Neural cell (in vitro differentiated cells): ENCODE measurements around the gene GSE1. TPM values are rescaled to one million over a fixed set of nuclear protein-coding genes. Genes with fewer than 3 reads are reported as not detected.

Experiments used
- H2AFZ ChIP-seq: fragments of 200-600, 300-800 bp; sonication (generic), shearing (Covaris generic); 2 replicates; pipeline ENCODE4 v1.6.0; 2014; ENCODE audit warnings: low read depth, mild to moderate bottlenecking, antibody characterized with exemption, low read length, moderate library complexity
- H3F3A ChIP-seq: fragments of 200-600 bp; shearing (Covaris generic); 2 replicates; pipeline ENCODE4 v1.6.1; 2016; ENCODE audit warnings: mild to moderate bottlenecking, moderate library complexity, mixed read lengths, antibody characterized with exemption, low read length; ENCODE audit not compliant: insufficient read depth, poor library complexity, severe bottlenecking
- H3K27ac ChIP-seq: fragments of 200-600, 300-800 bp; sonication (generic), shearing (Covaris generic); 2 replicates; pipeline ENCODE4 v1.5.1; 2014; ENCODE audit warnings: mild to moderate bottlenecking, low read length, moderate library complexity
- H3K27me3 ChIP-seq: fragments of 300-800, 200-600 bp; sonication (generic), shearing (Covaris generic); 2 replicates; pipeline ENCODE4 v1.6.0; 2014; ENCODE audit warnings: mild to moderate bottlenecking, low read depth, low read length, moderate library complexity; ENCODE audit not compliant: insufficient read depth
- H3K36me3 ChIP-seq: fragments of 300-800, 200-600 bp; sonication (generic), shearing (Covaris generic); 2 replicates; pipeline ENCODE4 v1.5.1; 2014; ENCODE audit warnings: mild to moderate bottlenecking, antibody characterized with exemption, low read length, moderate library complexity; ENCODE audit not compliant: insufficient read depth
- H3K4me2 ChIP-seq: fragments of 300-800, 200-600 bp; sonication (generic), shearing (Covaris generic); 2 replicates; pipeline ENCODE4 v1.6.0; 2014; ENCODE audit warnings: mild to moderate bottlenecking, low read length
- H3K4me3 ChIP-seq: fragments of 300-800, 200-600 bp; sonication (generic), shearing (Covaris generic); 2 replicates; pipeline ENCODE4 v1.5.1; 2014; ENCODE audit warnings: mild to moderate bottlenecking, low read length, moderate library complexity
- H3K79me2 ChIP-seq: fragments of 200-600 bp; shearing (Covaris generic); replicated peaks from 2 replicates; pipeline ENCODE4 v1.6.0; 2014; ENCODE audit warnings: mild to moderate bottlenecking, low read length, moderate library complexity; ENCODE audit not compliant: insufficient read depth
- H3K9ac ChIP-seq: fragments of 300-800, 200-600 bp; sonication (generic), shearing (Covaris generic); 2 replicates; pipeline ENCODE4 v1.6.1; 2016; ENCODE audit warnings: mild to moderate bottlenecking, low read length, mixed read lengths
- H3K9me2 ChIP-seq: fragments of 200-600 bp; shearing (Covaris generic); 2 replicates; pipeline ENCODE4 v1.6.1; 2016; ENCODE audit warnings: mild to moderate bottlenecking, low read length, mixed read lengths; ENCODE audit not compliant: insufficient read depth
- H3K9me3 ChIP-seq: fragments of 200-600, 300-800 bp; sonication (generic), shearing (Covaris generic); 2 replicates; pipeline ENCODE4 v1.6.1; 2016; ENCODE audit warnings: mild to moderate bottlenecking, mixed run types, low read length, moderate library complexity, mixed read lengths
- H4K20me1 ChIP-seq: fragments of 200-600 bp; shearing (Covaris generic); 2 replicates; pipeline ENCODE4 v1.6.1; 2016; ENCODE audit warnings: mild to moderate bottlenecking, mixed run types; ENCODE audit not compliant: insufficient read depth
- CTCF ChIP-seq: fragments of 450-650 bp; IDR thresholded peaks from 2 replicates; pipeline ENCODE4 v1.5.1; 2014; ENCODE audit warnings: antibody characterized with exemption, mild to moderate bottlenecking, moderate library complexity; ENCODE audit not compliant: poor library complexity, severe bottlenecking
- EP300 ChIP-seq: fragments of 450-650 bp; conservative IDR thresholded peaks from 2 replicates; pipeline ENCODE4 v1.6.1; 2014; ENCODE audit warnings: antibody characterized with exemption, mild to moderate bottlenecking, moderate library complexity; ENCODE audit not compliant: poor library complexity, severe bottlenecking
- EZH2 ChIP-seq: fragments of 200-600, 300-800 bp; shearing (Covaris generic), sonication (generic); IDR thresholded peaks from 2 replicates; pipeline ENCODE4 v1.6.1; 2014; ENCODE audit warnings: antibody characterized with exemption, low read length, borderline replicate concordance, mild to moderate bottlenecking; ENCODE audit not compliant: insufficient read depth, poor library complexity, severe bottlenecking
- MXI1 ChIP-seq: fragments of 450-650 bp; conservative IDR thresholded peaks from 2 replicates; pipeline ENCODE4 v1.6.1; 2014; ENCODE audit warnings: antibody characterized with exemption, mild to moderate bottlenecking; ENCODE audit not compliant: poor library complexity, severe bottlenecking
- POLR2AphosphoS5 ChIP-seq: IDR thresholded peaks from 2 replicates; pipeline ENCODE4 v1.6.1; 2012
- RAD21 ChIP-seq: fragments of 450-650 bp; conservative IDR thresholded peaks from 2 replicates; pipeline ENCODE4 v1.6.1; 2014; ENCODE audit warnings: antibody characterized with exemption, mild to moderate bottlenecking, moderate library complexity
- REST ChIP-seq: IDR thresholded peaks from 2 replicates; pipeline ENCODE4 v1.6.1; 2012; ENCODE audit warnings: borderline replicate concordance
- SMC3 ChIP-seq: fragments of 450-650 bp; conservative IDR thresholded peaks from 2 replicates; pipeline ENCODE4 v1.6.1; 2014; ENCODE audit warnings: antibody characterized with exemption, mild to moderate bottlenecking, moderate library complexity; ENCODE audit not compliant: poor library complexity
- TAF1 ChIP-seq: IDR thresholded peaks from 2 replicates; pipeline ENCODE4 v1.6.1; 2012; ENCODE audit warnings: low read depth
- polyA plus RNA-seq: library from polyadenylated mRNA; depleted of rRNA; stranded (reverse); fragments of >200 nt; gene quantifications from 2 replicates; pipeline ENCODE4 v1.2.3, GENCODE V29; 2014

The GSE1 gene
- polyA plus RNA-seq, 1 donor from 2014 or later = 35.6 TPM

GRCh38 chr16:85571563-85571812 lies 41.6 kb upstream of the GSE1 start:
- Histone ChIP-seq H3K27ac (no peak overlapping the region), H4K20me1 (peaks cover 17% of the 10 kb centered on the region), H3K9ac (no peak overlapping the region)

GRCh38 chr16:85571813-85572619 lies 41.1 kb upstream of the GSE1 start:
- Histone ChIP-seq H3K27me3 (no peaks in the 10 kb centered on the region), H3K27ac (no peak overlapping the region), H2AFZ (no peak overlapping the region), H3K9me3 (no peaks in the 10 kb centered on the region), H3K9me2 (no peaks in the 10 kb centered on the region), H3F3A (no peaks in the 10 kb centered on the region), H3K4me3 (no peak overlapping the region), H3K36me3 (no peaks in the 10 kb centered on the region), H3K4me2 (no peak overlapping the region), H3K79me2 (peaks cover 100% of the 10 kb centered on the region), H4K20me1 (peaks cover 22% of the 10 kb centered on the region), H3K9ac (no peak overlapping the region)
- TF ChIP-seq RAD21 (no peak), SMC3 (no peak), EZH2 (no peak), REST (no peak), TAF1 (no peak), EP300 (no peak), POLR2AphosphoS5 (no peak)

More at GRCh38 chr16:85571563-85571812, 41.6 kb upstream of the GSE1 start:
- H3K9me2 ChIP-seq = no peaks in the 10 kb centered on the region
- H2AFZ ChIP-seq = no peak overlapping the region
- no peaks in the 10 kb centered on the region for H3K27me3 ChIP-seq
- no peak overlapping the region for H3K4me2 ChIP-seq
- TF ChIP-seq SMC3 (no peak), EP300 (no peak), EZH2 (no peak), REST (no peak), RAD21 (no peak), CTCF (no peak), MXI1 (no peak)
- H3K79me2 ChIP-seq = peaks cover 97% of the 10 kb centered on the region
- H3F3A ChIP-seq = no peaks in the 10 kb centered on the region
- no peak overlapping the region for H3K4me3 ChIP-seq
- no peaks in the 10 kb centered on the region for H3K9me3 ChIP-seq
- no peaks in the 10 kb centered on the region for H3K36me3 ChIP-seq
